Esophagus muscularis mucosa (tissue), 4 donors: ENCODE data around the gene FMO2. TPM values are rescaled to one million over a fixed set of nuclear protein-coding genes. Genes with fewer than 3 reads are reported as not detected.

Experiments used
- DNase-seq: peaks from one replicate; pipeline ENCODE4 v3.0.0-alpha.2; 2017; ENCODE audit errors: extremely low spot score
- H3K27ac ChIP-seq, 4 donors: fragments of 200-600 bp; sonication (generic); replicated peaks in 1 of 4; 1 replicate in 3 of 4; 2 replicates in 1 of 4; pipeline ENCODE4 v1.5.1; 2016 to 2019; ENCODE audit warnings: mild to moderate bottlenecking in 1 of 4
- H3K27me3 ChIP-seq, 4 donors: fragments of 200-600 bp; sonication (generic); one replicate each; pipeline versions ENCODE4 v1.5.1 to v1.6.0; 2016 to 2019
- H3K36me3 ChIP-seq, 4 donors: fragments of 200-600 bp; sonication (generic); one replicate each; pipeline ENCODE4 v1.5.1; 2016 to 2019
- H3K4me1 ChIP-seq, 4 donors: fragments of 200-600 bp; sonication (generic); one replicate each; pipeline ENCODE4 v1.5.1; 2016 to 2019
- H3K4me3 ChIP-seq, 4 donors: fragments of 200-600 bp; sonication (generic); 1 replicate in 2 of 4; 2 replicates in 2 of 4; pipeline ENCODE4 v1.5.1; 2016 to 2019; ENCODE audit warnings: mild to moderate bottlenecking in 4 of 4, moderate library complexity in 1 of 4
- H3K9me3 ChIP-seq, 4 donors: fragments of 200-600 bp; sonication (generic); 1 replicate in 3 of 4; 2 replicates in 1 of 4; pipeline ENCODE4 v1.5.1; 2016 to 2019
- EP300 ChIP-seq: sonication (generic); formaldehyde crosslinking; IDR thresholded peaks from one replicate; pipeline ENCODE4 v1.6.1; 2017; ENCODE audit warnings: antibody characterized with exemption
- POLR2A ChIP-seq: fragments of 450-650 bp; IDR thresholded peaks from one replicate; pipeline ENCODE4 v1.6.1; 2017; ENCODE audit warnings: antibody characterized with exemption, moderate library complexity, mild to moderate bottlenecking, low read depth
- POLR2AphosphoS5 ChIP-seq, 2 donors: sonication (generic); formaldehyde crosslinking; IDR thresholded peaks; one replicate each; pipeline ENCODE4 v1.6.1; 2017; ENCODE audit warnings: antibody characterized with exemption in 2 of 2
- WGBS: methylation state at CpG from one replicate; pipeline ENCODE4 v1.1.5; 2018; 5-methylcytosine and 5-hydroxymethylcytosine counted together
- intact Hi-C: fragments of 100-400 bp; cut with DNase I; formaldehyde crosslinking; loops from one replicate; pipeline ENCODE4 v1.15.1; 2023
- total RNA-seq, 4 donors: library from RNA; depleted of rRNA; stranded (reverse); fragments of >200 nt; gene quantifications; one replicate each; pipeline versions ENCODE4 v1.1.0 to v1.2.1, GENCODE V29; 2016
- TF ChIP-seq, protein P1 (sequence below), 3 experiments: fragments of 200-600 bp in 2 of 3; fragments of 450-650 bp in 1 of 3; sonication (generic) in 2 of 3; IDR thresholded peaks; one replicate each; pipeline ENCODE4 v1.5.1; 2017 to 2019; ENCODE audit warnings: antibody characterized with exemption in 3 of 3, mild to moderate bottlenecking in 2 of 3, moderate library complexity in 1 of 3

The FMO2 gene
- total RNA-seq, 4 donors from 2014 or later = 41.1 to 69.4 (median 56.2) TPM

DNA sequence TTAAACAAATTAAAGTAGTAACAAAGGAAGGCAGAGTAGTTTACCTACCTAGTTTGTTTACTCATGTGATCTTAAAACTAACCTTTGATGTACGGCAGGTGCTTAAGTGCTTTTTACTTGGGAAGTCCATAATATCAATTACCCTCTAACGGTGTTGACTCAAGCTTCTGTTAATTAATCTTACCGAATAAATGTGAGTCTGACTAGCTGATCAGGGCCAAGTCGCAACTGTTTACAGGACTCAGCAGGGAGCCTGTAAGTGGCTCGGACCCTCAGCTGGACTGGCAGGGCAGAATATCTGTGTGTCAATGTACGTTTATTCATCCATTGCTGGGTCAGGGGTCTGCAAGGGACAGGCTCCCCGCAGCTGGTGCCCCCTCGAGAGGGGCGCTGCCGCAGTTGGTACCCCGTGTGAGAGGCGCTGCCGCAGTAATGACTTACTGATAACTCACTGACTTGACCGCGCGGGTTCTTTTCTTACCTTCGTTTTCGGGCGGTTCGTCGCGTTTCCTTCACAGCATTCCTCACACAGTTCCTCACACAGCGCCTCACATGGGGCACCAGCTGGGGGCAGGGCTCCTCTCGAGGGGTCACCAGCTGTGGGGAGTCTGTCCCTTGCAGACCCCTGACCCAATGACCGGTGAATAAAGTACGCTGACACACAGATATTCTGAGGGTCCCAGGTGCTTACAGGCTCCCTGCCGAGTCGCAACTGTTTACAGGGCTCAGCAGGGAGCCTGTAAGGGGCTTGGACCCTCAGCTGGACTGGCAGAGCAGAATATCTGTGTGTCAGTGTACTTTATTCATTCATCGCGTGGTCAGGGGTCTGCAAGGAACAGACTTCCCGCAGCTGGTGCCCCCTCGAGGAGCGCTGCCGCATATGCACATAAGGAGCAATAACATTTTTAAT is 66.2 kb downstream of the FMO2 start:
- 6% methylated on average over 27 of the region's 34 CpGs for WGBS
- no peak for TF ChIP-seq EP300
- TF ChIP-seq, protein P1, sequence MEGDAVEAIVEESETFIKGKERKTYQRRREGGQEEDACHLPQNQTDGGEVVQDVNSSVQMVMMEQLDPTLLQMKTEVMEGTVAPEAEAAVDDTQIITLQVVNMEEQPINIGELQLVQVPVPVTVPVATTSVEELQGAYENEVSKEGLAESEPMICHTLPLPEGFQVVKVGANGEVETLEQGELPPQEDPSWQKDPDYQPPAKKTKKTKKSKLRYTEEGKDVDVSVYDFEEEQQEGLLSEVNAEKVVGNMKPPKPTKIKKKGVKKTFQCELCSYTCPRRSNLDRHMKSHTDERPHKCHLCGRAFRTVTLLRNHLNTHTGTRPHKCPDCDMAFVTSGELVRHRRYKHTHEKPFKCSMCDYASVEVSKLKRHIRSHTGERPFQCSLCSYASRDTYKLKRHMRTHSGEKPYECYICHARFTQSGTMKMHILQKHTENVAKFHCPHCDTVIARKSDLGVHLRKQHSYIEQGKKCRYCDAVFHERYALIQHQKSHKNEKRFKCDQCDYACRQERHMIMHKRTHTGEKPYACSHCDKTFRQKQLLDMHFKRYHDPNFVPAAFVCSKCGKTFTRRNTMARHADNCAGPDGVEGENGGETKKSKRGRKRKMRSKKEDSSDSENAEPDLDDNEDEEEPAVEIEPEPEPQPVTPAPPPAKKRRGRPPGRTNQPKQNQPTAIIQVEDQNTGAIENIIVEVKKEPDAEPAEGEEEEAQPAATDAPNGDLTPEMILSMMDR (IDR thresholded peaks at IDR 0.05) = peak in 2 of 3 experiments; percentile 19 to 43
- no peak for TF ChIP-seq POLR2A
- H3K4me3 ChIP-seq = peak overlapping the region; percentile 47 to 62 (median 52)
- H3K9me3 ChIP-seq = no peaks in the 10 kb centered on the region
- no peak for DNase-seq
- intact Hi-C loops = no loop called here
- H3K4me1 ChIP-seq = peaks cover 0 to 12% (median 4%) of the 10 kb centered on the region in 4 donors
- no peaks in the 10 kb centered on the region for H3K36me3 ChIP-seq
- peaks cover 0 to 37% (median 8%) of the 10 kb centered on the region in 4 donors for H3K27me3 ChIP-seq
- no peak overlapping the region for H3K27ac ChIP-seq

DNA sequence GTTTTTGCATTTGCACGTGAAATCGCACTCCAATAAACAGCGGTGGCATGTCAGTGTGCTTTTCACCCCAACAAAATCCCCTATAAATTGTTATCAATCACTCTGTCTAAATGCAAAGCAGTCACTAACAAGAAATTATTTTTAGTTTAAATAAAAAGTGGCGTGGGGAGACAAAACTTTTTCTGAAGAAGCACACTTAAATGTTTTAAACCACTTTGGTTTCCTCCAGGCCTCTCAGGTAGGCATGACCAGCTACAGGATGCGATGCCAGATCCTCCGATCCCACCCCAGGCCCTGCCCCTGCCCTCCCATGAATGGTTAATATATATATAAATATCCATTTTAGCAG is 66.8 kb downstream of the FMO2 start:
- H3K4me3 ChIP-seq = peak overlapping the region; percentile 47 to 62 (median 52)
- H3K27me3 ChIP-seq = peaks cover 0 to 37% (median 8%) of the 10 kb centered on the region in 4 donors
- no peaks in the 10 kb centered on the region for H3K36me3 ChIP-seq
- 33% methylated on average over 6 of the region's 6 CpGs for WGBS
- H3K4me1 ChIP-seq = peaks cover 0 to 14% (median 4%) of the 10 kb centered on the region in 4 donors
- no peak for DNase-seq
- no peaks in the 10 kb centered on the region for H3K9me3 ChIP-seq
- no peak overlapping the region for H3K27ac ChIP-seq
- intact Hi-C loops = no loop called here
- TF ChIP-seq POLR2AphosphoS5 (IDR thresholded peaks at IDR 0.05) (no peak), EP300 (no peak), POLR2A (no peak)
- TF ChIP-seq, protein P1 (IDR thresholded peaks at IDR 0.05) = no peak

DNA sequence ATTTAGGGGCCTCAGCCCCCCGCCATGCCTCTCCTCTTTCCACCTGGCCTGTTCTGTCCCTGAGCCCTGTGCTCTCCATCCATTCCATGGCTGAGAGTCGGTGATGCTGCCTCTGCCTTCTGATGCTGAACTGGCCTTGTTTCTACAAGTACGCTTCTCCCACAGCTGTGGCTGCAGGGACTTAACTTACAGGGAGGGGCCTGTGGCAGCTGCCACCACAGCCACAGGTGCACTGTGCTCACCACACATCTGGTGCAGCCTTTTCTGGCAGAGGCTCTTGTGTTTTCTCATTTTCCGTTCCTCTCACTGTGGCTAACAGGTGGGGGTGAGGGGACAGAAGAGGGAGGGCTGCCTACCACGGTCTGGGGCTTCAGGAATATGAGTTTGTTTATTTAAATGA is 67.4 kb downstream of the FMO2 start:
- no peak for TF ChIP-seq EP300
- no peak for TF ChIP-seq POLR2A
- TF ChIP-seq, protein P1 (IDR thresholded peaks at IDR 0.05) = no peak
- TF ChIP-seq POLR2AphosphoS5 (IDR thresholded peaks at IDR 0.05) = no peak
- Histone ChIP-seq H3K27ac (no peak overlapping the region), H3K4me3 (no peak overlapping the region), H3K36me3 (no peaks in the 10 kb centered on the region), H3K27me3 (peaks cover 0 to 37% (median 8%) of the 10 kb centered on the region in 4 donors), H3K9me3 (no peaks in the 10 kb centered on the region), H3K4me1 (peaks cover 0 to 20% (median 9%) of the 10 kb centered on the region in 4 donors)
- intact Hi-C loops = no loop called here
- 84% methylated on average over 5 of the region's 5 CpGs for WGBS
- DNase-seq = no peak

DNA sequence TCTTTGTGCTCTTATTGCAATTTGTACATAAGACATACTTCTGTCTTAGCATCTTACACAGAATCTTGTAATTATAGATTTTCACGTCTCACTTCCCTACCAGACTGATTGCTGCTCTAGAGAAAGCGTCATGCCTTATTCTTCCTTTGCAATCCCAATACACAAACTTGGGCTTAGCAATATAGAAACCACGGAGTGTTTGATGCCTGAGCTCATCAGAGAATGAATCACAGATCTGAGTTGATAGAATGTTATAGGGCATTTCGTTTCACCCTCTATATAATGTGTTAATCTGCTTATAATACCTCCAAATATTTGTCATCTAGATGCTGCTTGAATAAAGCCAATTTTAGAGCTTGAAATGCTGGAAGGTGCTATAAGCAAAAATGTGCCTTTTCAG is 69.8 kb downstream of the FMO2 start:
- no peak for DNase-seq
- peaks cover 0 to 37% (median 8%) of the 10 kb centered on the region in 4 donors for H3K27me3 ChIP-seq
- H3K36me3 ChIP-seq = no peaks in the 10 kb centered on the region
- no peak overlapping the region for H3K4me3 ChIP-seq
- H3K4me1 ChIP-seq = peaks cover 0 to 25% (median 13%) of the 10 kb centered on the region in 4 donors
- 74% methylated on average over 4 of the region's 4 CpGs for WGBS
- intact Hi-C loops = no loop called here
- no peaks in the 10 kb centered on the region for H3K9me3 ChIP-seq
- H3K27ac ChIP-seq = no peak overlapping the region
- TF ChIP-seq, protein P1 (IDR thresholded peaks at IDR 0.05) = no peak
- no peak for TF ChIP-seq POLR2A
- no peak for TF ChIP-seq EP300
- no peak for TF ChIP-seq POLR2AphosphoS5 (IDR thresholded peaks at IDR 0.05)
